Hematopoietic multipotent progenitor cell treated with erythropoietin and hydrocortisone succinate and interleukin-3 and kit ligand, for 4 days (in vitro differentiated cells): Measurements from ENCODE around the gene PPP1R1B.

Experiments used
- DNase-seq: peaks from one replicate; pipeline ENCODE4 v3.0.0-alpha.2; 2015

Gene PPP1R1B

DNA sequence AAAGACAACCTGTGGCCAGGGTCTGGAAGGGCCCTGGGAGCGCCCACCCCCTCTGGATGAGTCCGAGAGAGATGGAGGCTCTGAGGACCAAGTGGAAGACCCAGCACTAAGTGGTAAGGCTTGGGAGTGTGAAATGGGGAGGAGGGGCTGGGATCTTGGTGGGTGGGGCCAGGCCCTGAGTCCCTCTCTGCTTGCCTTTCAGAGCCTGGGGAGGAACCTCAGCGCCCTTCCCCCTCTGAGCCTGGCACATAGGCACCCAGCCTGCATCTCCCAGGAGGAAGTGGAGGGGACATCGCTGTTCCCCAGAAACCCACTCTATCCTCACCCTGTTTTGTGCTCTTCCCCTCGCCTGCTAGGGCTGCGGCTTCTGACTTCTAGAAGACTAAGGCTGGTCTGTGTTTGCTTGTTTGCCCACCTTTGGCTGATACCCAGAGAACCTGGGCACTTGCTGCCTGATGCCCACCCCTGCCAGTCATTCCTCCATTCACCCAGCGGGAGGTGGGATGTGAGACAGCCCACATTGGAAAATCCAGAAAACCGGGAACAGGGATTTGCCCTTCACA is 8.9 kb downstream of the PPP1R1B start:
- DNase-seq: no peak

DNA sequence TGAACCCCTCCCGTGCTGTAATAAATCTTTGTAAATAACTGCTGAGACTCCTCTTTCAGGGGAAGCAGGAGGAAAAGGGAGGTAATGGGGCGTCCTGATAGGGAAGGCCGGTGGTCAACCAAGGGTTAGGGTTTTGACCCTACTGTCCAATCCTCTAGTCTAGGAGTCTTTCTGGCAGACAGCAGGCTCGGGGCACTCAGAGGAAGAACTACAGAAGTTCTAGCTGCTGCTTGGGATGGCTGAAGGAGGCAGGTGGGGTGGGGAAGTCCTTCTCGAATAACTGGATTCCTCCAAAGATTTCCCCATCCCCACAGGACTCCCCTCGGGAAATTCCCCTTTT is 9.8 kb downstream of the PPP1R1B start:
- DNase-seq: no peak

DNA sequence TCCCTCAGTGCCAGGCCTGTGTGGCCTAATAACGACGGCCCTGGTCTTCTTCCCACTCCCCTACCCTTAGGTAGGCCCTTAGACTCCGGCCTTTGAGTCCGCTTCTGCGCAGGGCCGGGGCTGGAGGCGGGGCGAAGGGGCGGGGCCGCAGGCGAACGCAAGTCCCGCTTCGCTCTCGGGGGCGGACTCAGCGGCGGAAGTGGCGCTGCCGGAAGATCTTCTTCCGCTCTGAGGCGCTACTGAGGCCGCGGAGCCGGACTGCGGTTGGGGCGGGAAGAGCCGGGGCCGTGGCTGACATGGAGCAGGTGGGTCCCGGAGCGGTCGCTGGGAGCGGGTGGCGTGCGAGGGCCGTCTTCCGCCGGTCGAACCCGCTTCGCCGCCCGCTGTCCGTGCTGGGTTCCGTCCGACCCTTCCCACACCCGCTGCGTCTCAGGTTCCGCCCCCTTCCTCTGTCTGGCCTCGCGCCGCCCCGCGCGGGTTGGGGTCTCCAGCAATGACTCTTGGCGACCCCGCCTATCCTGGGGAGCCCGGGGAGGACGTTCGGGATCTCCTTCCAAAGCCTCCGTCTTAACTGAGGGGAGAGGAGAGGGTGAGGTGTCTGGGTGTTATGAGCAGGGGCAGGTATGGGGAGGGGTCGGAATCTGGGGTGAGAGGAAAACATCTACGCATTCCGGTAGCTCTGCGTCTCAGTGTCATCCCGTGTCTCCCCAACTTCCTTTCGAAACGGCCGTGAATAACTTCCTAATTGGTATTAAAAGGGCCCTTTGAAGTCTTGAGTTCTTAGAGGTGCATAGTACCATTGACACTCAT is 10.4 kb downstream of the PPP1R1B start, which contains the start of gene STARD3:
Gene STARD3, plus strand, starts transcription at position 218 of the 810 bp plus-strand sequence. CDS start 16,388 bp downstream, outside the sequence.
- DNase-seq: peak; percentile 96

DNA sequence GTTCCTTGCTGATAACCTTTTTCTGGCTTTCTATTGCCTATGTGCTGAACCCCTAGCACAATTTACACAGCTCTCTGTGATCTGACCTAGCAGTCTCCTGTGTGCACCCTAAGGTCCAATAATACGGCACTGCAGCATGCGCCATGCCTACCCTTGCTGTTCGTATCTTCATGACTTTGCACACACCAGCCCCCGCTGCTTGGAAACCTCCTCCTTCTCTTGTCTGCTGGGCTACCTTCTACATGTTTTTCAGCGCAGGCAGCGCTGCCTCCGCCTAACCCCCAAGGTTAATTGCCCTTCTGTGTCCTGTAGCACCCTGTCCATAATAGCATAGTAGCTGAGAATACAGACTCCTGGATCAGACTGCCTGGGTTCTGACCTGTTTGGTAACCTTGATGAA is 11.6 kb downstream of the PPP1R1B start:
- DNase-seq: no peak

DNA sequence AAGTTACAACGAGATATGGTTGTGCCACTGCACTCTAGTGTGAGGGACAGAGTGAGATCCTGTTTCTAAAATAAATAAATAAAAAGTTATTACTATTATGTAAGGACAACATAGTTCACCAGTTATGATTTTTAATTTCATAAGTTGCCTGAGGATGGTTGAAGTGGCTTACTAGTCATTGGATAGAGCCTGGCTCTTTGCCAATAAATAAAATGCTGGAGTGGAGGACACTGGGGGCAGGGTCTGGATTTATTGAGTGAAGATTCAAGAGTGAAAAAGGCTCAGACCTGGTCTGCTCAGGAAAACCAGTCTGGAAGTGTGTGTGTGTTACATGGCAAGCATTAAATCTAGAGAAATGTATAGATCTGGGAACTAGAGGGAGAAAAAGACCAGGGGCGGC is 12.3 kb downstream of the PPP1R1B start:
- no peak for DNase-seq

DNA sequence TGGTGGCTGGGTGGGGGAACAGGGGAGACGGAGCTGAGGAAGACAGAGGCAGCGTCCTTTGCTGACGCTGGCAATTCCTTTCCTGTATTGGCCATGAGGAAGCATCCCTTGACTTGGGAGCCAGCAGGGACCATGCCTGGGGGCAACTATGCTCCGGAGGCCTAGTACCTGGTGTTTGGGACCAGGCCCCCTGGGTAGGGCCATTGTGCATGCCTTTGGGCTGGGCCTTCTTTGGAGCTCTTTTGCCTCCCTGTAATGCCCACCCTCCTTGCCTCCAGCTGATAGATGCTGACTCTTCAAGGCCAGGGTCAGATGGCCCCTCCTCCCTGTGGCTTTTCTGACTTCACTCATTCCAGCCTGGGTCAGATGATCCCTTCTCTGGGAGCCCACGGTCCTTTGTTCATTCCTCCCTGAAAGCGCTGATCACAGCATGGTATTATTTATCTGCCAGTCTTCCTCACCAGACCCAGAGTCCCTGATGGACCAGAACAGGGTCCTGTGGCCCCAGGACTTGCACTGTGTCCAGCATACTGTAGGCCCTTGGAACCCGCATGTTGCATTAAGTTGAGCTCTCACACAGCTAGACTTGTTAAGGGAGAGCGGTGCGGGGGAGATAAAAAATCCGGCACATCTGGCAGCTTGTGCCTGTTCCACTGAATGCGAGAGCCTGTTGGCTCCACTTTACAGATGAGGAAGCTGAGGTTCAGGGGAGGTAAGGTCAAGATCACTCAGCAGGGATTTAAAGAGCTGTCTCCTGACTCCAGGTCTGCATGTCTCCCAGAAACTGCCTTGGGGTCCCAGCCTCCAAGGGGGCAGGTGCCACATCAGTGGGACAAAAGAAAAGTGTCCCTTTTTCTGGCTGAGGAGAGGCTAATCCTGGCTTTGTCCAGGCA is 13.1 kb downstream of the PPP1R1B start:
- no peak for DNase-seq

DNA sequence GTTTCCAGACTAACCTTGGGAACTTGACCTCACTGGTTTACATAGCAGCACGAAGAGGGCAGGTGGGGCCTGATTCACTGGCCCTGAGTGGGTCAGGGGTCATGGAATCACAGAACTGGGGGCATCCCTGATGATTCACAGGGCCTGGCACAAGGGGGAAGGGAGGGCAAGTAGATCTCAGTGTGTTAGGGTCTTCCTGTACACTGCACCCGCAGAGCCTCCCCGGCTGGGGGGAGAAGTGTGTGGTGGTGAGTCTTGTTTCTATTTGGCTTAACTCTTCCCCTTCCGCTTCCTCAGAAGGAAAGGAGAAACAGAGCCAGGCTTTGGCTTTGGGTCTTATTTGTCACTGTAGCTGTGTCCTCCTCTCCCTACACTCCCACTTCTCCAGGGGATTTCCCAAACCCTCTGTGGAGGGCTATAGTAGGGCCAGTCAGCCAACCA is 13.9 kb downstream of the PPP1R1B start:
- no peak for DNase-seq

DNA sequence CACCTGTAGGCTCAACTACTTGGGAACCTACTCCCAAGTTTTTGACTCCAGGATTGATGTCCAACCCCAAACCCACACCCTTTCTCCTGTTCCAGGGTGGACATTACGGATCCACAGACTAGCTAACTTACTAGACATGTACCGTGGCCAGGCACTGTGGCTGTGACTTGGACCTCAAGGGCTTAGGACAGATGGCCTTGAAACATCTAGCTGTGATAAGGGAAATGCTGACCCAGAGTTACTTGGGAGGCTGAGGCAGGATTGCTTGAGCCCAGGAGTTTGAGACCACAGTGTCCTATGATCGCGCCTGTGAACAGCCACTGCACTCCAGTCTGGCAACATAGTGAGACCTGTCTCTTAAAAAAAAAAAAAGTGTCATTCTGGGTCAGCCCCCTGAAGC is 14.3 kb downstream of the PPP1R1B start:
- DNase-seq: no peak

DNA sequence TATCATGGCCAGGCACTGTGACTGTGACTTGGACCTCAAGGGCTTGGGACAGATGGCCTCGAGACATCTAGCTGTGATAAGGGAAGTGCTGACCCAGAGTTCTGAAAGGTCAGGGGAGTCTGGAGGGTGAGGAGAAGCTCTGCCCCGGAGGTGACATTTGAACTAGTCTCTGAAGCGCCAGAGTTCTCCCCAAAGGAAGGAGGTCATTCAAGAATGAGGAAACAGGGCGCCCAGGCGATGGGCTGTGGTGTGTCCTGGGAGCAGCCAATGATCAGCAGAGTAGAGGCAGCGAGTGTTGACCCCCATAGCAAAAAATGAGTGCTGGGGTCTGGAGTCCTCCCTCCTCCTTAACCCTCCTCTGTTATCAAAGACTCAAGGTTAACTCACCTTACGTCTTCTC is 15.1 kb downstream of the PPP1R1B start:
- no peak for DNase-seq

DNA sequence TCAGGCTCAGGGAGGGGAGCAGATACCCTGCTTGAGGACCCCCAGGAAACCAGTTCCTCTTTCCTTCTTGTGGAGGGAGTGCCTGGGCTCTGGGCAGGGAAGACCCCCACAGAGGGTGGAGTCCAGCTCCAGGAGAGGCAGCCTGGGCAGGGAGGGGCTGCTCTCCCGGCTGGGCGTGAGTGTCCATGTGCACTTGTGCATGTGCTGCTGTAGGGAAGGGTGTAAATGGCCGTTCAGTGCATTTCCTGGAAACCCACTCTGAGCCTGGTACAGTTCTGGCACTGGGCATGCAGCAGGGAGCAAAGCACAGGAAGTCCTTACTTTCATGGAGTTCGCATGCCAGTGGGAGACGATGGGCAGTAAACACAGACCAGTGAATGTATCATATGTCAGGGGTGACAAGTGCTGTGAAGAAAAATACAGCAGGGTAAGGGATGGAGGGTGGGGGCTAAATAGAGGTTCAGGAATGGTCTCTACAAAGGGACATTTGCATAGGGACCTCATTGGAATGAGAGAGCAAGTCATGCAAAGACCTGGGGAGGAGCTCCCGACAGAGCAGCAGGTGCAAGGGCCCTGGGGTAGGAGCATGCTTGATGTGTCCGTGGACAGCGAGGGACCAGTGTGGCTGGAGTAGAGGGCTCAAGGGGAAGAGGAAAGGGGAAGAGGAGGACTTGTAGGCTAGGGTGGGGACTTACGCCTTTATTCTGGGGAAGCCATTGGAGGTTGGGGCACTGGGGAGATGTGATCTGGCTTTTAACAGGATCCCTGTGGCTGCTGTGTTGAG is 15.7 kb downstream of the PPP1R1B start:
- DNase-seq: no peak

DNA sequence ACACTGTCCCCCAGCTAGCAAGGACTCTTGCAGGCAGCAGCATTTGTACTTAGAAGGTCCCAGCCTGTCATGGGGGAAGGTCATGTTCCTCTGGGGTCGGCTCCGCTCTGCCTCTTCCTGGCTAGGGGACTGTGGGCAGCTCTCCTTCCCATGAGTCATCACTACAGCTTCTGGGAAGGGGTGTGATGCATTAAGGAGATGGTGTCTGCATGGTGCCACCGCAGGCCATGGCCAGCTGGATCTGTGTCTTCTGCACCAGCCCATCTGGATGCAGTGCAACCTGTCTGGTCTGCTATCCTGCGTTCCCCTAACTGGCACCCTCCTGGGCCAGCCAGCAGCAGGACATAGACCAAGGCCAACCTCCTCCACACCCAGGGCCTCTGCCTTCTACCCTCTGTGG is 16.5 kb downstream of the PPP1R1B start:
- DNase-seq: no peak

DNA sequence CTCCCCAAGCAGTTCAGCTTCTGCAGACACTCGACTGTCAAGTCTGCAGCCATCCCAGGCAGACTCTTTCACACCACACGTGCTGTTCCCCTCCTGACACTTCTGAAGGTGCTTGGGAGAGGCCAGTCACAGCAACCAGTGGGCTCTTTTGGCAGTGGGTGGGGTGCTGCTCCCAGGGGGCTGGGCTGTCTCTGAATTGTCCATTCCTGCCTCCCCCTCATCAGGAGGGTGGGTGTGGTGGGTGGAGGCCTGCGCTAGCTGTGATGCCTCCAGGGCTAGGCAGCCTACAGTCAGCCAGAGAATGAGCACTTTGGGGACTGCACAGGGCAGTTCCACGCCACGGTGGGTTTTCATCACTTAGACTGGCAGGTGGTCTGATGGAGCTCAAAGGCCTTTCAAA is 20.5 kb downstream of the PPP1R1B start:
- DNase-seq: peak; percentile 63

DNA sequence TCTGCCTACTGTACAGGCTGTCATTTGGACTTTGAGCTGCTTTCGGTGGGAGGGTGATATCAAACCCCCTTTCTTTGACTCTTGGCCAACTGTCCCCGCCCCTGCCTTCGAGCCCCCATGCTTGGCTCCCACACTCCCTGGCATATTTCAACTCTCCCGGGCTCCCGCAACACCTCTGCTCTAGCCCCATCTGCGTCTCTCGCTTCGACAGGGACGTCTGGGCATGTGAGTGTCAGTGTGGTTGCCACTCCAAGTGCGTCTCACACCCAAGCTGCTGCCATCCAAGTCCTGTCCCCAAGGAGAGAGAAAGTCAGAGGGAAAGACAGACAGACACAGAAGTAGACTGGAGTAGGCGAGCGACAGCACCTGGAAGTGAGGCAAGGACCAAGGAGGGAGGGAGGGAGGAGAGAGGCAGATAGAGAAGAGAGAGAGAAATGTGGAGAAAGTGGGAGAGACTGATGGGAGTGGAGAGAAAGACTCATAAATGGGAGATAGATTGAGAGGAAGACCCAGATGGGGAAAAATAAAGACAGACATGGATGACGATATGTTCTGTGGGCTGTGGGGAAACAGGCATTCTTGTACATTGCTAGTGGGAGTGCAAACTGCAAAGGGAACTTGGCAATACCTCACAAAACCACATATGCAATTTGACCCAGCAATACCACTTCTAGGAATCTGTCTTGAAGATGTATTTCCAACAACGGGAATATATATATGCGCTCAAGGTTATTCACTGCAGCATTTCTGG is 22.0 kb downstream of the PPP1R1B start:
- no peak for DNase-seq

DNA sequence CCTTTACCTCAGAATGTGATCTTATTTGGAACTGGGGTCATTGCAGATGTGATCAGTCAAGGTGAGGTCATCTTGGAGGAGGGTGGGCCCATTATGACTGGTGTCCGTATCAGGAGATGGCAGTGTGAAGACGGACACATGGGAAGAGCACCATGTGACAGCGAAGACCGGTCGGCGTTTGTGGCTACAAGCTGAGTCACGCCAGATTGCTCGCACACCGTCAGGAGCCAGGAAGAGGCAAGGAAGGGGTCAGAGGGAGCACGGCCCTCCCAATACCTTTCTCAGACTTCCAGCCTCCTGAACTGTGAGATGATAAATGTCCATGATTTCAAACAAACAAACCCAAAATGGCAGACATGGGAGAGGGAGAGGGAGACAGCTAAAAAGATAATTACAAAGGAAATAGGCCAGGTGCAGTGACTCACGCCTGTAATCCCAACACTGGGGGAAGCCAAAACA is 23.4 kb downstream of the PPP1R1B start:
- DNase-seq: no peak

DNA sequence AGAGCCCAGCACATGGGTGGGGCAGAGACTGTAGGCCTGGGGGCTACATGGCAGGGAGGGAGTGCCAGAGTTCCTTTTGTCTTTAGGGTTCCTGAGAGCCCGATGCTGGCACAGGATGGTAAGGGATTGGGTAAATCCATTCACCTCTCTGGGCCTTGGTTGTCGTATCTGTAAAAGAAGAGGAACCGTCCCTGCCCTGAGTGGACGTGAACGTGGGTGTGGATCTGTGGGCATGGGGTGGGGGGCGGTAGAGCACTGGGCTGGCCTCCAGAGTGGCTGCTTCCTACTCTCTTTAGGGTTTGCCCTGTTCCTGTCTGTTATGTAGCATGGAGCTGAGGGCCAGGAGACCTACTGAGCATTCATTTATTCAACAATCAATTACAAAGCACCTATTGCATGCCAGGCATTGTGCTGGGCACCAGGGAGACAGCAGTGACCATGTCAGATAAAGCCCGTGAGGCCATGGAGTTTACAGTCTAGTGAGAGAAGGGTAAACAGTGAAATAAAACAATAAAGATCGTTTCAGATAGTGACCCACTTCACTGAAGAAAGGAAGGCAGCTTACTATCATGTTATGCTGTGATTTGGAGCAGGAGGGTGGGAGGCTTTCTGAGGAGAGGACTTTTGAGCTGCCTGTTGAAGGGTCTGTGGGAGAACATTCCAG is 25.3 kb downstream of the PPP1R1B start:
- no peak for DNase-seq

DNA sequence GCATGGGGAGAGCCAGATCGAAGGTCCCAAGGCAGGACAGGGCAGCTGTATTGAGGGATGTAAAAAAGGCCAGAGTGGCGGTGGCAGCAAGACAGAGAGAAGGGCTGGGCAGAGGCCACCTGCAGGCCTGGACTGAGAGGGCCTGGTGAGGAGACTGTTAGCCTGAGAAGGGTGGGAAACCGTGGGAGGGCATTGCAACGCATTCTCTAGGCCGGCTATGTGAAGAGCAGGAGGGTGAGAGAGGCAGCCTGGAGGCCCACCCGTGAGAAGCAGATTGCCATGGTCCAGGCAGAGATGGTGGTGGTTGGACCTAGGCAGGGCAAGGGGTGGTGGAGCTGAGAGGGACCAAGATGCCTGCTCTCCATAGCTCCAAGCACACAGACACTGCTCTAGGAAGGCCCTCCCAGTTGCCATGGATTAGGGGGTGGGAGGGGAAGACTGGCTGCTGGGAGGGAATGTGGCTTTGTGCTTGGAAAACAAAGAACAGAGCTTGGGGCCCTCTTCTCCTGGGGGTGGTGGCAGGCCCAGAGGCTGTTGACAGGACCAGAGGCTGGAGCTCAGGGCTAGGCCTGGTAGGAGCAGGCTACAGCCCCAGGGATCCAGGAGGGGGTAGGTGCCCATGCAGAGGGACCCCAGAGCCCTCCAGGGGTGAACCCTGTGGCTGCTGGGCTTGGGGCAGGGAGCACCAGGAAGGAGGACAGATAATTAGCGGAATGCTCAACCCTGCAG is 26.0 kb downstream of the PPP1R1B start:
- DNase-seq: no peak

DNA sequence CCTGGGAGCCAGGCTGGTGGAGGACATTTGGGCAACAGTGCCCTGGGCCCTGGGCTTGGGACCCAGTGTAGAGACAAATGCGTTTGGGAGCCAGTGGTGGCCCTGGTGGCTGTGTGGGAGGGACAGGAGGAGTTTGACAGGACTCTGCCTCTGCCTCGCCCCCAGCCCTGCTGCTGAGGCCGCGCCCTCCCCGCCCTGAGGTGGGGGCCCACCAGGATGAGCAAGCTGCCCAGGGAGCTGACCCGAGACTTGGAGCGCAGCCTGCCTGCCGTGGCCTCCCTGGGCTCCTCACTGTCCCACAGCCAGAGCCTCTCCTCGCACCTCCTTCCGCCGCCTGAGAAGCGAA is 26.5 kb downstream of the PPP1R1B start:
- DNase-seq: no peak

DNA sequence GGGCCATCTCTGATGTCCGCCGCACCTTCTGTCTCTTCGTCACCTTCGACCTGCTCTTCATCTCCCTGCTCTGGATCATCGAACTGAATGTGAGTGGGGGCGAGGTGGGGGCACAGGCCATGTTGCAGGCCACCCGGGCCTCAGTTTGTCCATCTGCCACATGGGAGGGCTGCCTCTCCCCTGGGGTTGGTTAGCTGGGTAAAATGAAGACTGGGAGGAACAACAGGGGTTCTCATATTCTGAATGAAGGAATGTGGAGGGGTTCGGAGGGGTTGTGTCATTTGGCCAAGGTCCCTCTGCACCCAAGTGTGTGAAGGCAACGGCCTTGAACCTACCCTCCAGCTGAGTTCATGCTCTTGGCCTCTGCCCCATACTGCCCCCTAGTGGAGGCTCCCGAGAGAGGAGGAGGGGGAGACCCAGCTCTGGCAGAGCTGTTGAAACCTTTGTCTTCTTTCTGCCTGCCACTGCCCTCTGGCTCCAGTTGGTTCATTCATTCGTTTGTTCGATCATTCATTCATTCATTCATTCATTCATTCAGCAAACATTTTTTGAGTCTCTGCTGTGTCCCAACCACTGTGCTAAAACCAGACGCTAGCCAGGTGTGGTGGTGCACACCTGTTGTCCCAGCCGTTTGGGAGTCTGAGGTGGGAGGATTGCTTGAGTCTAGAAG is 27.0 kb downstream of the PPP1R1B start:
- DNase-seq: peak; percentile 90

DNA sequence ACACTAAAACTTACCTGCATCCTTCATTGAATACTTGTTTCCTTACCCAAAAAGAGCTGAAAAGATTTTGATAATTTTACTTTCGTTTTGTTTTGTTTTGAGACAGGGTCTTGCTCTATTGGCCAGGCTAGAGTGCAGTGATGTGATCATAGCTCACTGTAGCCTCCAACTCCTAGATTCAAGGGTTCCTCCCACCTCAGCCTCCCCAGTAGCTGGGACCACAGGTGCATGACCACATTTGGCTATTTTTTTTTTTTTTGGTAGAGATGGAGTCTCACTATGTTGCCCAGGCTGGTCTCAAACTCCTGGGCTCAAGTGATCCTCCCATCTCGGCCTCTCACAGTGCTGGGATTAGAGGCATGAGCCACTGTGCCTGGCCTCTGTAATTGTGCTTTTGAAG is 28.4 kb downstream of the PPP1R1B start:
- no peak for DNase-seq

DNA sequence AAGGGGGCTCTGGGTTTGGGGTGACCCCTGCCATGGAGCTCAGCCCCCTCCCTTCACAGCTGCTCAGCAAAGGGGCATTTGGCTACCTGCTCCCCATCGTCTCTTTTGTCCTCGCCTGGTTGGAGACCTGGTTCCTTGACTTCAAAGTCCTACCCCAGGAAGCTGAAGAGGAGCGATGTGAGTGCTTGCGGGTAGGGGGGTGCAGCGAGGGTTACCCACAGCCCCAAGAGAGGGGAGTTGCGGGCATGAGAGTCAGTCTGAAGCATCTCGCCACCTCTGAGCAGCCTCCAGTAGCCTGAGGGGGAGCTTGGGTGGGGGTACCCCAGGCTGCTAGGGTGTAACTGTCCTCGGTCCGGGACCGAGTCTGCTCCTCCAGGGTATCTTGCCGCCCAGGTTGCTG is 31.6 kb downstream of the PPP1R1B start:
- DNase-seq: no peak
